Lower leg skin (tissue), 4 donors: ENCODE results near the gene SNX9. TPM values are rescaled to one million over a fixed set of nuclear protein-coding genes. Genes with fewer than 3 reads are reported as not detected.

Experiments used
- DNase-seq, 2 donors: peaks; one replicate each; pipeline ENCODE4 v3.0.0-alpha.2; 2019; ENCODE audit warnings: low spot score in 2 of 2
- H3K4me3 ChIP-seq: fragments of 200-600 bp; sonication (generic); 2 replicates; pipeline ENCODE4 v1.5.1; 2017; ENCODE audit warnings: mild to moderate bottlenecking, low read depth; ENCODE audit not compliant: poor library complexity, severe bottlenecking
- POLR2A ChIP-seq, 2 donors: fragments of 450-650 bp; IDR thresholded peaks; one replicate each; pipeline ENCODE4 v1.6.1; 2016 to 2017; ENCODE audit warnings: antibody characterized with exemption in 2 of 2, mild to moderate bottlenecking in 1 of 2, moderate library complexity in 1 of 2
- WGBS, 2 donors: methylation state at CpG; one replicate each; pipeline ENCODE4 v1.1.5; 2018; 5-methylcytosine and 5-hydroxymethylcytosine counted together
- intact Hi-C: fragments of 100-400 bp; cut with DNase I; formaldehyde crosslinking; loops from one replicate; pipeline ENCODE4 v1.15.0; 2023; ENCODE audit warnings: low total_unique reads
- total RNA-seq, 4 donors: library from RNA; depleted of rRNA; stranded (reverse); fragments of >200 nt; gene quantifications; one replicate each; pipeline ENCODE4 v1.1.0, GENCODE V29; 2016
- TF ChIP-seq, protein P1 (sequence below), 3 donors: fragments of 450-650 bp; IDR thresholded peaks; one replicate each; pipeline ENCODE4 v1.5.1; 2016; ENCODE audit warnings: antibody characterized with exemption in 3 of 3, mild to moderate bottlenecking in 3 of 3, moderate library complexity in 2 of 3

The SNX9 gene
- total RNA-seq, 4 donors from 2014 or later, result 37.4 to 59.5 (median 46.7) TPM

DNA sequence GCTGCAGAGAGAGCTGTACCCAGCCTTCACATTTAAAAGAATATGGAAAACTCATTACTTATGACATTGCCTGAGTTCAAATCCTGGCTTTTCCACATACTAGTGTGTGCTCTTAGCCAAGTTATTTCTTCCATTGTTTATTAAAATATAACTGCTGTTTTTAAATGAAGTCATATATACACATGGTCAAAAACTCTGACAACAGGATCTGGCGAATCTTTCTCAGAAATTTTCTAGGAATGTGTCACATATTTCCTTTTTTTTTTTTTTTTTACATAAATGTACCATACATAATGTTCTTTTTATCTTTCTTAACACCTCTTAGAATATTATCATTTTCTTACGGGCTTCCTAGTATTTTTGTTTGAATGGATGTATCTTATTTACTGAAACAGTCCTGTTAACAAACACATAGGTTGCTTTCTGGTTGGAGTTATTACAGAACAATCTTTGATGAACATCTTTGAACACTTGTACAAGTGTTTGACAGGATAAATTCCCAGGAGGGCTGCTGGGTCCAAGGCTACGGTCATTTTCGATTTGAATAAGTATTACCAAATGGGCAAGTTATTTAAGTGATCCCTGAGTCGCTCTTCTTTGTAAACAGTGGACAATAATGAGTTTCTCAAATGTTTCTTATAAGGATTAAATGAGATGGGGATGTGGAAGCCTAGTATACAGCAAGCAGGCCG, 1.6 kb upstream of the SNX9 start:
- no peak for DNase-seq
- no peak overlapping the region for H3K4me3 ChIP-seq
- intact Hi-C loops, result no loop called here
- 70 to 74% methylated on average over 6 of the region's 6 CpGs for WGBS, 2 donors
- no peak for TF ChIP-seq POLR2A (IDR thresholded peaks at IDR 0.05)
- TF ChIP-seq, protein P1, sequence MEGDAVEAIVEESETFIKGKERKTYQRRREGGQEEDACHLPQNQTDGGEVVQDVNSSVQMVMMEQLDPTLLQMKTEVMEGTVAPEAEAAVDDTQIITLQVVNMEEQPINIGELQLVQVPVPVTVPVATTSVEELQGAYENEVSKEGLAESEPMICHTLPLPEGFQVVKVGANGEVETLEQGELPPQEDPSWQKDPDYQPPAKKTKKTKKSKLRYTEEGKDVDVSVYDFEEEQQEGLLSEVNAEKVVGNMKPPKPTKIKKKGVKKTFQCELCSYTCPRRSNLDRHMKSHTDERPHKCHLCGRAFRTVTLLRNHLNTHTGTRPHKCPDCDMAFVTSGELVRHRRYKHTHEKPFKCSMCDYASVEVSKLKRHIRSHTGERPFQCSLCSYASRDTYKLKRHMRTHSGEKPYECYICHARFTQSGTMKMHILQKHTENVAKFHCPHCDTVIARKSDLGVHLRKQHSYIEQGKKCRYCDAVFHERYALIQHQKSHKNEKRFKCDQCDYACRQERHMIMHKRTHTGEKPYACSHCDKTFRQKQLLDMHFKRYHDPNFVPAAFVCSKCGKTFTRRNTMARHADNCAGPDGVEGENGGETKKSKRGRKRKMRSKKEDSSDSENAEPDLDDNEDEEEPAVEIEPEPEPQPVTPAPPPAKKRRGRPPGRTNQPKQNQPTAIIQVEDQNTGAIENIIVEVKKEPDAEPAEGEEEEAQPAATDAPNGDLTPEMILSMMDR (IDR thresholded peaks at IDR 0.05), result no peak

DNA sequence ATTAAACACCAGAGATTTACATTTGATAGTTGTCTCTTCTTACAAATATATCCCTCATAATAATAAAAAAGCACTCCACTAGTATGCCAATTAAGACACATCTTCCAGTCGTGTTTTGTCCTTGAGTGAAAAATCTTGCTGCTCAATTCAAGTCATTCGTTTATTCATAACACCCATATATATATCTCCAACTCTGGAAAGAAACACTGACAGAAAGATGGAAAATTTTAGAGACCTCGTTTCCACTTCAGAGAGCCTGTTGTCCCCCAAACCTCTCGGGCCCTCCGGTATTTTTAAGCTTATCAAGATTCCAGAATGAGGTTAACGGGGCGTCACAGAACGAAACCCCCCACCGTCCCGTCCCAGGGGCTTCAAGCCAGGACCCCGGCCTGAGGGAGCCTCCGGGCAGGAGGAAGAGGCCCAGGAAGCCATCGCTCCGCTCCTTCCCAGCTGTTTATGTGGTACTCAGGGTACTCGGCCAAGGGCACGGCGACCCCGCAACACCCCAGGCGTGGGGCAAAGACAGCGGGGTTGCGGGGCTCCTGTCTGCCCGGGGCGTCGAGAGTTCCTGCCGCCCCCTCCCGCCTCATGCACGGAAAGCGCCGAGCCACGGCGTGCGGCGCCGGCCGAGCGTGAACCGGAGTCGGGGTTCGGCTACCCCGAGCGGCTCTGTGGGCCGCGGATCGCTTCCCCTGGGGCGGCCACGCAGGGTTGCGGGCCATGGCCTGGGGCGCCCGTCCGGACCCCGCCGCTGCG, 623 bp upstream of the SNX9 start:
- TF ChIP-seq, protein P1 (IDR thresholded peaks at IDR 0.05), result no peak
- no peak for TF ChIP-seq POLR2A (IDR thresholded peaks at IDR 0.05)
- intact Hi-C loops, result no loop called here
- peak in 1 of 2 donors; percentile 90 for DNase-seq
- WGBS, 2 donors, result 15 to 23% methylated on average over 14 to 21 of the region's 53 CpGs
- peak overlapping the region; percentile 32 for H3K4me3 ChIP-seq

DNA sequence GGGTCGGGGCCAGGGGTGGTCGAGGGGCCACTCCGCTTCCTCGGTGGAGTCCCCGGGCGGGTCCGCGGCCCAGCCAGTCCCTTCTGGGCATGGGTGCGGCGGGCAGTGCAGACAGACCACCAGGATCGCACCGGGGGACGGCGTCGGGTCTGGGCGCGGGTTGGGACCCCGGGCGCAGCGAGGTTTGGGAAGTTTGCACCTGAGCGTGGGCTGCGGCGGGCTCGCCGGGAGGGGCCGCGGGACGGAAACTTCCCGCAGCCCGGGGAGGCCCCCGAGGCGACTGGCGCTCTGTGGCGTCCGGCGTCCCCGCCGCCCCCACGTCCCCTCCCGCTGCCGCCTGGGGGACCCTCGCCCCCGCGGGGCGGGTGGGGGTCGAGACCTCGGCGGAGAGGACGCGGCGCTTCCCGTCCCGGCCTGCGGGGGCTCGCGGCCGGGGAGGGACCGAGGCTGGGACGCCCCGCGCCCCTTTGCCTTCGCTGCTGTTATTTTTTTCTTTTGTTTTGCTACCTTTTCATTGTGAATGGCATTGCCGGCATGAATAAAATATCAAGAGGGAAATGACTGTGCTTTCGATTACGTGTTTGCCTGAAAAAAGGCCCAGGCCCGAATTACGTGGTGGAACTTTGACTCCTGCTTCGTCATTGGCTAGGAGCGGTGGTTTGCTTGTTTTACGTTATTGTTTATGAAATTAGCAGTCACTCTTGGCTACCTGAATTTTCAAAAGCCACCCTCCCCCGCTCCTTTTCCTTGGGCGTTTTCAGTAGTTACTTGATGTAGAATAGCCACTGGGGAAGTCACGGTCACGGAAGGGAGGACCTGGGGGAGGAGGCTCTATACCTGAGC, 703 bp downstream of the SNX9 start:
- DNase-seq, result peak; percentile 56 to 86
- peak overlapping the region; percentile 81 for H3K4me3 ChIP-seq
- 1% methylated on average over 29 to 56 of the region's 74 CpGs for WGBS, 2 donors
- TF ChIP-seq, protein P1 (IDR thresholded peaks at IDR 0.05), result no peak
- no peak for TF ChIP-seq POLR2A (IDR thresholded peaks at IDR 0.05)
- intact Hi-C loops, result no loop called here

DNA sequence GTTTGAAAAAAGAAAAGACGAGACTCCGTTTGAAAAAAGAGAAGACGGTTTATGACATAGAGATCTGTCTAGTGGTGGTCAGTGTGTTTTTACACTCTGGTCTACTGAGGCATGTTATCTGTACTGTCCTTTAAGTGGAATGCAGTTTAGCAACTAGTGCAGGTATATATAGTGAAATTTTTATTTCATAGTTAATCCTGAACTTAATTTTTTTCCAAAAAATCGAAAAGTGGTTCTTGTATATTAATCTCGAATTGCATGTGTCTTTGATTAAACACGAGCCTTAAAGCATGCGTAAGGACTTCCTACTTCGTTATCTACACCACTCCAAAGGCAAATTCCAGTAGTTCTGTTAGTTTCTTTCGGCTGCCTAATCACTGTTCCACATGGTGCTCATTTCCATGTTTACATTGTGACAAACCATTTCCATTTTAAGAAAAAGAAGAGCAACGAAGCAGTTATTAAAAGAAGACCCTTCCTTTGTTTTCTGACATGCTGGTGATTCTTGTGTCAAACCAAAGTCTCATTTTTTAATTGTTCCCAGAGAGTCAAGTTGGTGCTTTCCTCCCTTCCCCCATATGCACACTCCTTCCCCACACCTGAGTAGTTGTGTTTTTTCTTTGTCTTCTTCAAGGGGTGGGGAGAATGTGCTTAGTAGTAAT, 2.3 kb downstream of the SNX9 start:
- intact Hi-C loops, result no loop called here
- H3K4me3 ChIP-seq, result no peak overlapping the region
- 70 to 72% methylated on average over 10 of the region's 10 CpGs for WGBS, 2 donors
- DNase-seq, result no peak
- TF ChIP-seq POLR2A (IDR thresholded peaks at IDR 0.05), result no peak
- TF ChIP-seq, protein P1 (IDR thresholded peaks at IDR 0.05), result no peak

DNA sequence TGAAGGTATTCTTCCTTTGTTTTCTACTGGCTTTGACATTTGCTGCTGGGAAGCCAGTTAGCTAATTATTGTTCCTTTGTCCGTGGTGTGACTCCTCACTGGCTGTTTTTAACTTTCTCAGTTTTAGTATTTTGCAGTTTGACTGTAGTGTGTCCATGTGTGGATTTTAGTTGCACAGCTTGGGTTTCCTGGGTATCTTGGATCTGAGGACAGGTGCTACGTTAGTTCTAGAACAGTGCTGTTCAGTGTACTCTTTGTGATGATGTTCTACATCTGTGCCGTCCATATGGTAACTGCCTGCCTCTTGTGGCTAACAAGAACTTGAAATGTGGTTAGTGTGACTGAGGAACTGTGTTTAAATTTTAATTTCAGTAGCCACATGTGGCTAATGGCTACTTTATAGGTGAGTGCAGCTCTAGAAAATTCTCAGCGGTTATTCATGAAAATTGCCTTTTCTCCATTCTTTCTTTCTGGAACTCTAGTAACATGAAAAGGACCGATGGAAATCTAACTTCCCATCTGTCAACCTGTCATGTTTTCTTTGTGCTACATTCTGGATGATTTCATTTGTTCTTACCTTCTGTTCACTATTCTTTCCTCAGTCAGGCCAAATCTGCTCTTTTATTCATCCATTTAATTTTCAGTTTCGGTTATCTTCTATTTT, 7.4 kb downstream of the SNX9 start:
- 83 to 85% methylated on average over 6 of the region's 6 CpGs for WGBS, 2 donors
- no peak for TF ChIP-seq POLR2A (IDR thresholded peaks at IDR 0.05)
- TF ChIP-seq, protein P1 (IDR thresholded peaks at IDR 0.05), result no peak
- intact Hi-C loops, result no loop called here
- no peak overlapping the region for H3K4me3 ChIP-seq
- DNase-seq, result no peak
